Non-pigmented ciliary epithelial cell (primary cell): ENCODE data around the gene MGAT5B.
"Not testable (repeated sequence)": the region's sequence is repeated elsewhere in the genome, so short reads cannot be mapped to it uniquely, and the experiment has no call there.

Experiments used
- DNase-seq: peaks from one replicate; pipeline ENCODE4 v3.0.0-alpha.2; 2010; ENCODE audit warnings: low read depth

The MGAT5B gene

GRCh38 chr17:76951375-76951905, 83.2 kb downstream of the MGAT5B start:
- DNase-seq = no peak

- no peak for DNase-seq
Observed at GRCh38 chr17:76952402-76952801, 84.2 kb downstream of the MGAT5B start.

GRCh38 chr17:76953066-76953465, 84.9 kb downstream of the MGAT5B start:
- DNase-seq = no peak

GRCh38 chr17:76953946-76954345, 85.7 kb downstream of the MGAT5B start:
- no peak for DNase-seq

GRCh38 chr17:76955191-76955590, 87.0 kb downstream of the MGAT5B start:
- DNase-seq = no peak

- DNase-seq = no peak
Observed at GRCh38 chr17:76956846-76957540, 88.8 kb downstream of the MGAT5B start.

GRCh38 chr17:76957678-76958464, 89.7 kb downstream of the MGAT5B start:
- DNase-seq = no peak

- no peak for DNase-seq
Observed at GRCh38 chr17:76958974-76959373, 90.8 kb downstream of the MGAT5B start.

GRCh38 chr17:76961869-76962268, 93.7 kb downstream of the MGAT5B start:
- DNase-seq = no peak

GRCh38 chr17:76962858-76963257, 94.7 kb downstream of the MGAT5B start:
- DNase-seq = no peak

GRCh38 chr17:76966016-76966415, 97.8 kb downstream of the MGAT5B start:
- DNase-seq = no peak

GRCh38 chr17:76966486-76967181, 98.4 kb downstream of the MGAT5B start:
- DNase-seq = no peak

- DNase-seq = no peak
Observed at GRCh38 chr17:76967762-76968161, 99.6 kb downstream of the MGAT5B start.

GRCh38 chr17:76968707-76969597, 100.7 kb downstream of the MGAT5B start:
- DNase-seq = no peak

- DNase-seq = no peak
Observed at GRCh38 chr17:76969598-76970172, 101.5 kb downstream of the MGAT5B start.

- DNase-seq = not testable (repeated sequence)
Observed at GRCh38 chr17:76970228-76970627, 102.0 kb downstream of the MGAT5B start.

GRCh38 chr17:76972046-76972641, 103.9 kb downstream of the MGAT5B start:
- no peak for DNase-seq

- DNase-seq = no peak
Observed at GRCh38 chr17:76973040-76973439, 104.8 kb downstream of the MGAT5B start.

- DNase-seq = no peak
Observed at GRCh38 chr17:76974721-76975120, 106.5 kb downstream of the MGAT5B start.

- DNase-seq = not testable (repeated sequence)
Observed at GRCh38 chr17:76978050-76978449, 109.8 kb downstream of the MGAT5B start.
